GM10266 (cell line): ENCODE data around the gene CENPM.

Experiments
- DNase-seq: peaks from one replicate; pipeline ENCODE4 v3.0.0; 2012; ENCODE audit errors: extremely low spot score
- TF ChIP-seq, protein P1 (sequence below): IDR thresholded peaks from 2 replicates; pipeline ENCODE4 v1.5.1; 2012; ENCODE audit warnings: mild to moderate bottlenecking, low read depth; ENCODE audit not compliant: control insufficient read depth, insufficient read depth; ENCODE audit errors: missing control alignments

CENPM gene

DNA sequence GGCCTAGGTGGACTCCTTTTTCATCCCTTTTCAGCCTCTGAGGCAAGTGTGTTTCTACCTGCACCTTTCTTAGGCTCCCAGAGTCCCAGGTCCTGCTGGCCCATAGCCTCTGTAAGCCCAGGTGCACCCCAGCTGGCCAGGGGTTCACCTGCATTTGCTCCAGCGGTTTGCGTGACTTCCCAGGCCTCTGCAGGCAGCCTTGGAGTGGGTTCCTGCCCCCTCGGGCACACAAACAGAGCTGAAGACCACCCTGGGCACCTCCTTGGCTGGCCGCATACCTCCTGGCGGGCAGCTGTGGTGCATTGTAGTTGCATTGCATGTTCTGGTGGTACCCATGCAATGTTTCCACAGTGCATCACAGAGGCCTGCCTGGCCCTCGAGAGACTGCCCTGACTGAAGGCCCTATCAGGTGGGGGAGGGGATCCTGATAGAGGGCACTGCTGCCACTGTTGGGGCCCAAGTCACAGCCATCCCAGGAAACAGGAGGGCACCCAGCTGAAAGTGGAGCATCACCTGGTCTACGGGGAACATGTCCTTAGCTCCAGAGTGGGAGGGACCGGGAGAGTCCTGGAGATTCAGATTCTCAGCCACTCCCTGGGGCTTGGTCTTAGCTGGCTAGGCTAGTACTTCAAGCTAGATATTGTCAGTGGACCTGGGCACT lies 46.2 kb downstream of the CENPM start:
- DNase-seq, result no peak
- TF ChIP-seq, protein P1, sequence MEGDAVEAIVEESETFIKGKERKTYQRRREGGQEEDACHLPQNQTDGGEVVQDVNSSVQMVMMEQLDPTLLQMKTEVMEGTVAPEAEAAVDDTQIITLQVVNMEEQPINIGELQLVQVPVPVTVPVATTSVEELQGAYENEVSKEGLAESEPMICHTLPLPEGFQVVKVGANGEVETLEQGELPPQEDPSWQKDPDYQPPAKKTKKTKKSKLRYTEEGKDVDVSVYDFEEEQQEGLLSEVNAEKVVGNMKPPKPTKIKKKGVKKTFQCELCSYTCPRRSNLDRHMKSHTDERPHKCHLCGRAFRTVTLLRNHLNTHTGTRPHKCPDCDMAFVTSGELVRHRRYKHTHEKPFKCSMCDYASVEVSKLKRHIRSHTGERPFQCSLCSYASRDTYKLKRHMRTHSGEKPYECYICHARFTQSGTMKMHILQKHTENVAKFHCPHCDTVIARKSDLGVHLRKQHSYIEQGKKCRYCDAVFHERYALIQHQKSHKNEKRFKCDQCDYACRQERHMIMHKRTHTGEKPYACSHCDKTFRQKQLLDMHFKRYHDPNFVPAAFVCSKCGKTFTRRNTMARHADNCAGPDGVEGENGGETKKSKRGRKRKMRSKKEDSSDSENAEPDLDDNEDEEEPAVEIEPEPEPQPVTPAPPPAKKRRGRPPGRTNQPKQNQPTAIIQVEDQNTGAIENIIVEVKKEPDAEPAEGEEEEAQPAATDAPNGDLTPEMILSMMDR, result no peak

GRCh38 chr22:41899992-41900651 lies 46.8 kb downstream of the CENPM start:
- no peak for DNase-seq
- TF ChIP-seq, protein P1, result no peak

- DNase-seq, result no peak
- TF ChIP-seq, protein P1, result no peak
Measured at GRCh38 chr22:41899110-41899509, 47.8 kb downstream of the CENPM start.

DNA sequence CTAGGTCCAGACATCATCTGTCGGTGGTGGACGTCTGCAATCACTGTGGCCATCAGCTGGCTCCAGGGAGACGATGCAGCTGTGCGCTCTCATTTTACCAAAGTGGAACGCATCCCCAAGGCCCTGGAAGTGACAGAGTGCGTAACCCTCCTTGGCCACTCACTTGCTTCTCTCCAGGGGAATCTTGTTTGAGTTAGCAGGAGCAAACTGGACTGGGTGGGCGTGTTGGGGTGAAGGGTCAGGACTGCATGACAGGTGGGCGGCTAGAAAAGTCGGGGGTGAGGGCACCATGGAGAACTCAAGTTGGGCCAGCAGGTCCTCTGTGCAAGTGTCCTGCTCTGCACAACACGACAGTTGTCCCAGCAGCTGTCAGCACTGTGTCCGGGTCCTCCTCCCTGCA lies 48.3 kb downstream of the CENPM start:
- no peak for DNase-seq
- TF ChIP-seq, protein P1, result no peak

GRCh38 chr22:41893591-41894375 lies 53.2 kb downstream of the CENPM start:
- TF ChIP-seq, protein P1, result no peak
- no peak for DNase-seq

- TF ChIP-seq, protein P1, result no peak
- DNase-seq, result no peak
Measured at GRCh38 chr22:41892721-41893120, 54.2 kb downstream of the CENPM start.
